NCI-H748 (cell line): ENCODE results near the gene SPATA13.
A peak's percentile ranks its signal among the peaks of the same experiment; 100 is the strongest.
"Not testable (repeated sequence)": the region's sequence is repeated elsewhere in the genome, so short reads cannot be mapped to it uniquely, and the experiment has no call there.

Source experiments
- DNase-seq: peaks from one replicate; lab custom pipeline; 2025; ENCODE audit not compliant: unreplicated experiment; lab: John Stamatoyannopoulos, UW

Gene SPATA13

GRCh38 chr13:24307211-24308067, 146.9 kb downstream of the SPATA13 start:
- peak; percentile 95 for DNase-seq

GRCh38 chr13:24308068-24308445, 147.5 kb downstream of the SPATA13 start:
- DNase-seq: no peak

- no peak for DNase-seq
These were observed 148.0 kb downstream of the SPATA13 start for GRCh38 chr13:24308488-24309020.

- DNase-seq: not testable (repeated sequence)
These were observed 148.8 kb downstream of the SPATA13 start, which contains the start of gene C1QTNF9 for GRCh38 chr13:24309300-24309699. C1QTNF9 (plus strand) TSS chr13:24309580; CDS start chr13:24316004, 6,424 bp downstream.

- no peak for DNase-seq
These were observed 152.9 kb downstream of the SPATA13 start for GRCh38 chr13:24313439-24313838.

GRCh38 chr13:24317835-24318234, 157.3 kb downstream of the SPATA13 start:
- DNase-seq: not testable (repeated sequence)

- DNase-seq: not testable (repeated sequence)
These were observed 158.4 kb downstream of the SPATA13 start for GRCh38 chr13:24318878-24319277.

GRCh38 chr13:24319641-24320040, 159.1 kb downstream of the SPATA13 start:
- not testable (repeated sequence) for DNase-seq

GRCh38 chr13:24321416-24321815, 160.9 kb downstream of the SPATA13 start:
- not testable (repeated sequence) for DNase-seq

GRCh38 chr13:24322470-24322869, 161.9 kb downstream of the SPATA13 start:
- peak; percentile 34 for DNase-seq

GRCh38 chr13:24323036-24323738, 162.7 kb downstream of the SPATA13 start:
- no peak for DNase-seq

- DNase-seq: no peak
These were observed 163.2 kb downstream of the SPATA13 start for GRCh38 chr13:24323739-24324075.

- DNase-seq: not testable (repeated sequence)
These were observed 167.1 kb downstream of the SPATA13 start for GRCh38 chr13:24327598-24327997.

- no peak for DNase-seq
These were observed 167.6 kb downstream of the SPATA13 start for GRCh38 chr13:24328145-24328544.

- DNase-seq: no peak
These were observed 178.2 kb downstream of the SPATA13 start for GRCh38 chr13:24338721-24339120.

GRCh38 chr13:24339937-24340607, 179.6 kb downstream of the SPATA13 start:
- no peak for DNase-seq

GRCh38 chr13:24340608-24340955, 180.1 kb downstream of the SPATA13 start:
- DNase-seq: no peak

- peak; percentile 58 for DNase-seq
These were observed 180.9 kb downstream of the SPATA13 start for GRCh38 chr13:24341439-24341838.

- no peak for DNase-seq
These were observed 187.9 kb downstream of the SPATA13 start for GRCh38 chr13:24348385-24348784.

- DNase-seq: peak; percentile 84
These were observed 188.4 kb downstream of the SPATA13 start for GRCh38 chr13:24348797-24349515.
